GM19452 (cell line): ENCODE data around the gene PPM1D.
"Not testable (repeated sequence)": the region's sequence is repeated elsewhere in the genome, so short reads cannot be mapped to it uniquely, and the experiment has no call there.

Experiments
- ATAC-seq: cut with Tn5 transposase; IDR thresholded peaks from one replicate; pipeline ENCODE4 v1.9.1; 2021; ENCODE audit not compliant: unreplicated experiment

PPM1D gene

DNA sequence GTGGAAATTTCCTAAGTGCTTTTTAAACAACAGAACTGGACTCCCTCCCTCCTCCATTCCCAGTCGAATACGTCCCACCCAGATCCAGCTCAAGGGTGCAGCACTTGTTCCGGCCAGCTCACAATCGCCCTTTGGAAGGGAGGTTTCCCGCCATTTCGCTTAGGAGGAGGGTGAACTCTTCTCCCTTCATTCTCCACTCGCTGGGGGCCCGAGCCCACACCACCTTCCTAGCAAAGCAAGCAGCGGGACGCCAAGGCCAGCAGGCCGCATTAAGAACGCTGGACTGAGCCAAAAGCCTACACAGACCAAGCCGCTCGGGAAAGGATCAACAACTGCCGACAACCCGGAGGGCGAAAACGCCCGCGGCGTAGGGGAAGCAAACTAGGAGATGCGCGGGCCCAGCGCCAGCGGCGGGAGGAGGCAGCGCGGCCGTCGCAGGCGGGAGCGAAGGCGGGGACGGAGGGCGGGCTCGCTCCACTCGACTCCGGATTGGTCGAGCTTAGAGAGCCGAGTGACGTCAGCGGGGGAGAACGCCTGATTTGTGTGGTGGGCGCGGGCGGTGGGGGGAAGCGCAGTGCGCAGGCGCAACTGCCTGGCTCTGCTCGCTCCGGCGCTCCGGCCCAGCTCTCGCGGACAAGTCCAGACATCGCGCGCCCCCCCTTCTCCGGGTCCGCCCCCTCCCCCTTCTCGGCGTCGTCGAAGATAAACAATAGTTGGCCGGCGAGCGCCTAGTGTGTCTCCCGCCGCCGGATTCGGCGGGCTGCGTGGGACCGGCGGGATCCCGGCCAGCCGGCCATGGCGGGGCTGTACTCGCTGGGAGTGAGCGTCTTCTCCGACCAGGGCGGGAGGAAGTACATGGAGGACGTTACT lies at the start of gene PPM1D:
PPM1D (plus strand) TSS at position 574 of the 870 bp plus-strand sequence; CDS start at position 796, 222 bp downstream.
- peak; percentile 87 for ATAC-seq

DNA sequence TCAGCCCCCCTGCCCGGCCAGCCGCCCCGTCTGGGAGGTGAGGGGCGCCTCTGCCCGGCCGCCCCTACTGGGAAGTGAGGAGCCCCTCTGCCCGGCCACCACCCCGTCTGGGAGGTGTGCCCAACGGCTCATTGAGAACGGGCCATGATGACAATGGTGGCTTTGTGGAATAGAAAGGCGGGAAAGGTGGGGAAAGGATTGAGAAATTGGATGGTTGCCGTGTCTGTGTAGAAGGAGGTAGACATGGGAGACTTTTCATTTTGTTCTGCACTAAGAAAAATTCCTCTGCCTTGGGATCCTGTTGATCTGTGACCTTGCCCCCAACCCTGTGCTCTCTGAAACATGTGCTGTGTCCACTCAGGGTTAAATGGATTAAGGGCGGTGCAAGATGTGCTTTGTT lies 47.7 kb upstream of the PPM1D start:
- not testable (repeated sequence) for ATAC-seq

DNA sequence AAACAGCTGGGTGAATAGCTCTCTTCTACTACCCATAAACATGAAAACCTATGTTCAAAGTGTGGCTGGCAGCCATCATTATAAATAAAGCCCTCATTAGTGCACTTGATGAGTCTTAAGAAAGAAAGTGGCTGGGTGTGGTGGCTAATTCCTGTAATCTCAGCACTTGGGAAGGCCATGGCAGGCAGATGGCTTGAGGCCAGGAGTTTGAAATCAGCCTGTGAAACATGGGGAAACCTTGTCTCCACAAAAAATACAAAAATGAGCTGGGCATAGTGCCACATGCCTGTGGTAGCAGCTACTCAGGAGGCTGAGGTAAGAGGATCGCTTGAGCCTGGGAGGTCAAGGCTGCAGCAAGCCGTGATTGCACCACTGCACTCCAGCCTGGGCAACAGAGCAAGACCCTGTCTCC lies 45.6 kb upstream of the PPM1D start:
- ATAC-seq = no peak

DNA sequence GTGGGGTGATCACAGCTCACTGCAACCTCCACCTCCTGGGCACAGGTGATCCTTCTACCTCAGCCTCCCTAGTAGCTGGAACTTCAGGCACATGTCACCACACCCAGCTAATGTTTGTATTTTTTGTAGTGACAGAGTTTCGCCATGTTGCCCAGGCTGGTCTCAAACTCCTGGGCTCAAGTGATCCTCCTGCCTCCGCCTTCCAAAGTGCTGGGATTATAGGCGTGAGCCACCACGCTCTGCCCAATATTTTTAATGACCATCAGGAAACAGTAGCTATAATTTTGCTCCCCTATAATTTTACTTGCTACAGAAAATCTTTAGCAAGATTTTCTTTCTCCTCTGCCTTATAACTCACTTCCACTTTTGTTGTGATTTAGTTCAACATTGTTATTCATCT lies 44.2 kb upstream of the PPM1D start:
- ATAC-seq = no peak

DNA sequence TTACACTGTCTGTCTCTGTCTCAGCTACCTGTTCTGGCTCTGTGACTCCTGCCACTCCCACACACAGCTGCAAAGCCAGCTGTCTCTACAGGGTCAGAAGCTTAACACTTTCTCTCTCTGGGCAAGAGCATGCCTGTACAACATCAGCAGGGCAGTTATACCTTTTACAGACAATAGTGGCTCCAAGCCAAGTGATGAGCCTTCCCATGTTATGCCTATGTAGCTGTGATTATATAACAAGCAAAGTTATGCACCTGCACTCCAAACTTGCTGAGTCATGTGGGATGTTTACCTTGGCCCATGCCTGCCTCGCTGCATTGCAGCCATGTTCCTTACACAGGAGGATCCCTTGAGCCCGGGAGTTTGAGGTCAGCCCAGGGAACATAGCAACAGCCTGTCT lies 42.2 kb upstream of the PPM1D start:
- no peak for ATAC-seq

DNA sequence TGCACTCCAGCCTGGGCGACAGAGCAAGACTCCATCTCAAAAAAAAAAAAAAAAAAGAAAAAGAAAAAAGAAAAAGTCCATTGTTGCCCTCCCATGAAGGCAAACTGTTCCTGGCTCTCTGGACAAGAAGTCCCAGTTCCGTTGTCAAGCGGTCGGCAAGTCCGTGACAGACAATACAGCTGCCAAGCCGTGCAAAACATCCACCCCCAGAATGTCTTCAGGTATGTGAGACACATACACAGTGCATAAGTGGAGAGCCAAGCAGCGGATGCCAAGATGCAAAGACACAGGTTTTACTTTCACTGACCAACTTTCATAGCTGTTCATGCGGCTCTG lies 40.4 kb upstream of the PPM1D start:
- no peak for ATAC-seq

DNA sequence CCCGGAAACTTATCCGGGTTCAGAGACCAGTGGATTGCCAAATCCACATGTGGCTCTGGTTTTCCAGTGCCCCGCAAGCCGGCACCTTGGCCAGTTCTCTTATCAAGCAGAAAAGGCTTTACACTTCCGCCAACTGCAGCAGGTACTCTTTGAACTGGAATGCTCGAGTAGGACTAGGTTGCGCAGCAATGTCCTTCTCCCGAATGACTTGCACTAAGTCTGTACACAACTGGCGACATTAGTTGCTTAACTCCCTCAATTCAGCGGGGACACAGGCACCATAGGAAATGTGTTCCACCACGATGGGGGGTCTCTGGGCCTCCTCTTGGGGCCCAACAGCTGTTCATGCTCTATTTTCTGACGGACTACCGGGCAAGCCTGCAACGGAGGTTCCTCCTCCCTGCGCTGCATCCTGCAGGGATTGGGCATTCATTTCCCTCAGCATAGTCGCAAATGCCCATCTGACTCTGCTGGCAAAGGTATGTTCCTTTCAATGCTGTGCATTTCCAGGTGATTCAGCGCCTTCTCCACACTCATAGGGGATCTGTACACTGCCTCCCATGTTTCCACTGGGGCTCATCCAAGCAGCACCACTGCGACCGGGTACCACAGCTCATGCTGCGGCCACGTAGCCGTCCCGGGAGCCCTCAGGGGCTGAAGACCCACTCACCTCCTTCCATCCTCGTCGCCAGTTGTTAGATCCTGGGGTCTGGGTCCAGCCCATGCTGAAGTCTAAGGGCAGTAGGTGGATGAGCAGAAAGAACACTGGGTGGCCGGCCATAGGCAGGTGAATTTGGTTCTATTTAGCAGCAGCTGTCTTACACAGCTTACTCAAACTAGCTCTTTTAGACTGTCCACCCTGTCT lies 39.8 kb upstream of the PPM1D start:
- no peak for ATAC-seq

DNA sequence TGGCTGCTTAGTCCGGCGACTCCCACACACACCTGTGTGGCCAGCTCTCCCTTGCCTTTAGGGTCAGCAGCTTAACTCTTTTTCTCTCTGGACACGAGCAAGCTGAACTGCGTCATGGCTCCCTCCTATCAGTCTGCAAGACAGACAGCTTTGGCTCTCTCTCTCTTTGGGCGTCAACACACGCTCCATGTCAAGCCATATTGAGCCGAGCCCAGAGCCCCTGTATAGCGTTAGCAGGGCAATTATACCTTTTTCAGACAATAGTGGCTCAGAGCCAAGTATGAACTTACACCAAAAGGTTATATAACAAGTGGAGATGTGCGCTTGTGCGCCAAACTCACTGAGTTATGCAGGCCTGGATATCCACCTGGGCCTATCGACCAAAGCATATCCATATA lies 39.1 kb upstream of the PPM1D start:
- ATAC-seq = no peak

DNA sequence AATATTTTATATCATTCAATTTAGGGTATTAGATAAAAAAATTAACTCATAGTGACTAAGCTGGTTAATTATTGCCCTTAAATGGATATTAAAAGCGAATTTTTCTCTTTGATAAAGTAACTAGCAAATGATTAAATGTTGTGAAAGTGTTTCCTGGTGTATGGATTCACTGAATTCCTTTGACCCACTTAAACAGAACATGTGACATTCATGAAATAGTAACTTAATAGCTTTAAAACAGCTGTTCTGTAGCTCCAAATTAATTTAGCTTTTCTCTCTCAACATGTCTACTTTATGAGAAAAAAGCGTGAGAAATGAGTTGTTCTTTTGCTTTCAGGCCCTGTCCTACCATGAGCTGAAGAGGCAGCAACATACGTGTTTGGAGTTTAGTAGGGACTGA lies 37.6 kb upstream of the PPM1D start:
- ATAC-seq = no peak

DNA sequence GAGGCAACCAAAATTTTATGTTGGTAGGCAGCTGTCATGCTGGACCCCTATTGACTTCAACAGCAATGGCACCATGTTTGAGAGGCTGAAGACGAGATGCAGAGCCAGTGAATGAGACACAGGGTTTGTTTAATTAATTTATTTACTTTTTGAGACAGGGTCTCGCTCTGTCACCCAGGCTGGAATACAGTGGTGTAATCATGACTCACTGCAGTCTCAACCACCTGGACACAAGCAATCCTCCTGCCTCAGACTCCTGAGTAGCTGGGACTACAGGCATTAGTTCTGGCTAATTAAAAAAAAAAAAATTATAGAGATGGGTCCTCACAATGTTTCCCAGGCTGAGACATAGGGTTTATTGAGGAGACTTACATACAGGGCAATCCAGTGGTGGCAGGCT lies 36.2 kb upstream of the PPM1D start:
- no peak for ATAC-seq

DNA sequence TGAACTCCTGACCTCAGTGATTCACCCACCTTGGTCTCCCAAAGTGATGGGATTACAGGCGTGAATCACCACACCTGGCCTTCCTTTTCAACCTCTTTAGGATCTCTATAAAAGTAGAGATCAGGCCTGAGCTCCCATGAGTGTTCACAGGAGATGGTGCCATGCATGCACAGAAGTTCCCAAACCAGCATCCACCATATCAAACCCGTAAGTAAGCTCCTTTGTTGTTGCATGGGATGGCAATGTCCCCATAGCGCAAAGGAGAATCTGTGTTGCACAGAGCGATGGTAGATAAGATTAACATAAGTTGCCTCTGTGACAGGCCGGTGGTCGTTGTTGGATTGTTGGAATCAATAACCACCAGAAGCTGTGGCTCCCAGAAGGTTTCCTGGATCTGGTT lies 34.8 kb upstream of the PPM1D start:
- ATAC-seq = no peak

DNA sequence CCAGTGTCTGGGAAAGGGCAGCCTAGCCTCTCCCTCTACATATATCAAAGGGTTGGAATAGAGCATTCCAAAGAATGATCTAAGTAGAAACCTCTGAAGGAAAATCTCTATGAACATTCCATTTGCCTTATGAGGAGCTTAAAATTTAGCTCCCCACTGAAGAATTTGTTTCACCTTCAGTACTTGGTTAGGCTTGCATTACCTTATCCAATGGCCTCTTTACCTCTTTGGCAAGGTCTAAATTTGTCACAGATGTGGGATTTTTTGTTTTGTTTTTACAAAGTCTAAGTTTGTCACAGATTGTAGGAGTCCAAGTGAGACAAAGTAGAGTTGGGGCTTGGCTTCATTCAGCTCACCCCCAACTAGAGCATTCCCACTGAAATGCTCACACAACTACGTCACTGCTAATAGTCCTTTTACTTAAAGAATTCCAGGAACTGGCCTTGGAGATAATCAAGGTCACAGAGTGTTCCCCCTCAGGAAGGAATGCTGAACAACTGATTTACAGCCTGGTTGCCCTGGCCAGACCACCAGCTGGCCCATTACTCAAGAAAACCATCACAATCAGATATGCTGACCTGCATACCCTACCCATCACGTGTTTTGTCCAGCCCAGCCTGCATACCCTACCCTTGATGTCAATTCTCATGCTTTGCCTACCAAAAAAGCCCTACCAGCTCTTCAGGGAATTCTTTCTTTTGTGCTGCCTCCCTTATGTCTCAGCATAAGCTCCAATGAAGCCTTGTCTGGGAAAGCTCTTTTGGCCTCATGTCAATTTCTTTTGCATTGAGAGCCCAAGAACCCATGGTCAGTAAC lies 26.5 kb upstream of the PPM1D start:
- ATAC-seq = no peak

DNA sequence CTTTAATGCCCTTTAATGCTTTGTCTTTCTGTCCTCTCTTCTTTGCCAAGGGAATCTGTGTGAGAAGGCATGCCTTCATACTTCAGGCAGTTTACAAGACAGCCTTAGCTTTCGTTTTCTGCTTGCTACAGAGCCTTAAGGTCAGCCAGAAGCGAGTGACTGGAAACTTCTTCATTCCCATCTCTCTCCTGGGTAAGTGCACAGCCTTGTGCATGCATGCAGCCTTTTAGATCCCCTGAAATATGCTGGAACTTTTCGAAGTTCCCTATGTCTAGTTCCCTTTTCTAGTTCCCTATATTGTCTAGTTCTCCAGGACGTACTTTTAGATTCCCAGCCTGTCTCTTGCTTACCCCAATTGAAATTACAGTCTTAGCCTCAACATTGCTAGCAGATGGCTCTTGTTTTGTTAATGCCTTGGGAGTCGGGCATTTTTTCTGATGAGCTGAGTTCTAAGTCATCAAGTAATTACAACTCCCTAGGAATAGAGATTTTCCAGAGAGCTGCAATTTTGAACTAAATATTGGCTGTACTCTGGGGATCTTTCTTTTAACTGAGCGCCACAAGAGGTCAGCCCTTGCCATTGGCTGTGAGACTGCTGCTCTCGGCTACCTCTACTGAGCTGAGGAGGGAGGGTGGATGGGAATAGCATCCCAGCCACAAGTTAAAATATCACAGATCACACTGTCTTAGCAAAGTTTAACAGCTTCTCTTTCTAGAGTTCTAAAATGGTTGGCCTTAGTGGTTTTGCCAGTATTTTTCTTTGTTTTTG lies 22.7 kb upstream of the PPM1D start:
- ATAC-seq = no peak

DNA sequence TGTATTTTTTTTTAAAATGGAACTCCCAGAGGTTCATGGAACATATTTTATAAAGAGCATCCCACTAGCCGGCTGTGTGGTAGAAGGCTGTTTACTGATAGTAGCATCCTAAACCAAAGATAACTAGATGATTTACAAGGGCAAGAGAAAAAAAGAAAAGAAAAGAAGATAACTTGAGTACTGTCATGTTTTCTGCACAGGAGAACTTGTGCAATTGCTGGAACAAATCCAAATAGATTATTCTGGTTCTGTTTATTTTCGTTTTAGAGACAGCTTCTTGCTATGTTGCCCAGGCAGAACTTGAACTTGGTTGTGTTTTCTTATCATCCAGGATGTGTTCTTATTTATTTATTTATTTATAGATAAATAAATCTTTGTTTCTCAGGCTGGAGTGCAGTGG lies 20.9 kb upstream of the PPM1D start:
- no peak for ATAC-seq

DNA sequence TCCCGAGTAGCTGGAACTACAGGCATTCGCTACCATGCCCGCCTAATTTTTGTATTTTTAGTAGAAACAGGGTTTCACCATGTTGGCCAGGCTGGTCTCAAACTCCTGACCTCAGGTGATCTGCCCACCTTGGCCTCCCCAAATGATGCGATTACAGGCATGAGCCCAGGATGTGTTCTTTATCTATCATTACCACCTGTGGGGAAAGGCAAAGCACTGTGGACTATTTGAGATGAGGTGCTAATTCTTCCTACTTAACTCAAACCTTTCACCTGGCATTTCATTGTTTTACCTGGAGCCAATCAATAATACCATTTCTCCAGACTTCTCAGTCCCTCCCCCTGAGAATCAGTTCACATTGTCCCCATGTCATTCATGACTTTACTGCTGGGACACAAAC lies 20.4 kb upstream of the PPM1D start:
- ATAC-seq = no peak

DNA sequence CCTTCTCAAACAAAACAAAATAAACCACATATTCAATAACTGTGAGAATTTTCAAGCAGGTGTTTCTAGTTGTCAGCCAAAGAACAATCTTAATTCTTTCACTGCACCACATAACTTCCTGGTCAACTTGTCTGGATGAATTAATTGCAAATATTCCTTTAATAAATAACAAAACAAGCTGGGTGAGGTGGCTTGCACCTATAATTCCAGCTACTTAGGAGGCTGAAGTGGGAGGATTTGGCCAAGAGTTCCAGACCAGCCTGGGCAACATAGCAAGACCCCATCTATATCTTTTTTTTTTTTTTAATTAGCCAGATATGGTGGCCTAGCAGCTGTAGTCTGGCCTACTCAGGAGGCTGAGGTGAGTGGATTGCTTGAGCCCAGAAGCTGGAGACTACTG lies 17.0 kb upstream of the PPM1D start:
- no peak for ATAC-seq

DNA sequence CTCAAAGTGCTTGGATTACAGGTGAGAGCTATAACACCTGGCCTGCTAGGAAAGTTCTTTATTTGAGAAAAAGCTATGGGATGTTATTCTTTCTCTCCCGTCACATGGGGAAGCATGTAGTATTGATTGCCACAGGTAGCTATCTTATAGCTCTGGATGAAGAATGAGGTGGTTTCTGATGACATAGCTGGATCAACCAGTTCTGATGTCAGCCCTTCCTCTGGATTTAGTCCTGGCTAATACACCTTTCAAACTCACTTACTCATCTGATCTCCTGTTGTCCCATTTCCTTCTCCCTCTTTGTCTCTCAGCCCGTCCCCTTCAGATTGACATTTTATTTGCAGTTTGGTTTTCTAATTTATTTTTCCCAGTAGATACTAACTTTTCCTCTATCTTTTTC lies 14.1 kb upstream of the PPM1D start:
- ATAC-seq = no peak

DNA sequence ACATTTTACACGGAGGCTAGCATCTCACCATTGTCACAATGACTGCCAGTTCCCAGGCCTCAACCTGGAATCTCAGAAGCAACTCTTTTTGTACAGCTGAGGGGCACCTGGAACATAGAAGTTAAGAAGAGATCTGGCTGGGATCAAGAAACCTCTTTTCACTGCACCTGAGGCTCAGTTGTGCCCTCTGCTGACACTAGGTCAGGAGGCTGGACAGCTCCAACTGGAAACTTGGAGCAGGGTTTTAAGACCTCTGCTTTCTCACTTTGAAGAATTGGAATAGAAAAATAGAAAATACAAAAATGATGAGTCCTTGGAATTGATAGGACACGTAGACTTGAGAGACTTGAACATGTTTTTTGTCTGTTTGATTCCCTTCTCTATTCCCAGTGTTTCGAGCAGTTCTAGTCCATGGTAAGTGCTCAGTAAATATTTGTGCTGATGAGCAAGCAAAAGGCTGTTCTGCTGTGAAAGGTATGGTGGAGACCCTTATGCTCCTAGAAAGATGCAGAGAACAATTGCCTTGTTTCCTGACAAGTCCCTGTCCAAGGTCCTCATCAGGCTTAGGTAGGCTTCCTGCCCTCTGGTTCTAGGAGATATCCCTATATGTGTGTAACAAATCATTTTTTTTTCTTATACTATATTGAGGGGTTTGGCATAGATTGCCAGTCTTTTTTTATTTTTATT lies 13.6 kb upstream of the PPM1D start:
- ATAC-seq = no peak

DNA sequence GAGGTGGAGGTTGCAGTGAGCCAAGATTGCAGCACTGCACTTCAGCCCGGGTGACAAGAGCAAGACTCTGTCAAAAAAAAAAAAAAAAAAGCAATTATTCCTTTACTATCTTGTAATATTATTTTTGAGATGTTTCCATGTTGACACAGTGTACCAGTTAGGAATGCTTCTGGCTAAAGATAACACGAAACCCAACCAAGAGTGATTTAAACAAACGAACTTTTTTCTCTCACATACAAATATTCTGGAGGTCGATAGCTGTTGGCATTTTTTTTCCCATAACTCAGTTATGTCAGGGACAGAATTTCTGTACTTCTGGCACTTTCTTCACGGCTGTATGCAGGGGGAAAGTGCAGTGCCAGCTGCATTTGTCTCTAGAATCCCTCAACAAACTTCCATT lies 9.9 kb upstream of the PPM1D start:
- ATAC-seq = no peak

DNA sequence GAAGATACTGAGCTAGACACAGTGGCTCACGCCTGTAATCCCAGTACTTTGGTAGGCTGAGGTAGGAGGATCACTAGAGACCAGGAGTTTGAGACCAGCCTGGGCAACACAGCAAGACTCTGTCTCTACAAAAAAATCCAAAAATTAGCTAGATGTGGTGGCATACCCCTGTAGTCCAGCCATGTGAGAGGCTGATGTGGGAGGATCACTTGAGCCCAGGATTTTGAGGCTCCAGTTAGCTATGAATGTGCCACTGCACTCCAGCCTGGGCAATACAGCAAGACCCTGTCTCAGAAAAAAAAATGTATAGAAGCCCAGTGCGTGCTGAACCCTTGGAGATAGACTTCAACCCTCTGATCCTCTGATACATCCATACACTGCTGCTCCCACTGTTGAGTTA lies 7.2 kb upstream of the PPM1D start:
- ATAC-seq = no peak
